HFF-Myc (cell line): ENCODE results near the gene CA4.

Source experiments
- DNase-seq: peaks from one replicate; pipeline ENCODE4 v3.0.0-alpha.2; 2011; ENCODE audit warnings: low read depth; ENCODE audit errors: extremely low read depth
- H3K4me3 ChIP-seq: replicated peaks from 2 replicates; pipeline ENCODE4 v1.5.1; 2011; ENCODE audit warnings: low read depth, mild to moderate bottlenecking, control low read depth, low read length
- TF ChIP-seq, protein P1 (sequence below): IDR thresholded peaks from 2 replicates; pipeline ENCODE4 v1.5.1; 2012; ENCODE audit warnings: mild to moderate bottlenecking, low read depth, low read length, control low read depth; ENCODE audit errors: missing control alignments

The CA4 gene

GRCh38 chr17:60154616-60155426 is 5.0 kb downstream of the CA4 start:
- TF ChIP-seq, protein P1, sequence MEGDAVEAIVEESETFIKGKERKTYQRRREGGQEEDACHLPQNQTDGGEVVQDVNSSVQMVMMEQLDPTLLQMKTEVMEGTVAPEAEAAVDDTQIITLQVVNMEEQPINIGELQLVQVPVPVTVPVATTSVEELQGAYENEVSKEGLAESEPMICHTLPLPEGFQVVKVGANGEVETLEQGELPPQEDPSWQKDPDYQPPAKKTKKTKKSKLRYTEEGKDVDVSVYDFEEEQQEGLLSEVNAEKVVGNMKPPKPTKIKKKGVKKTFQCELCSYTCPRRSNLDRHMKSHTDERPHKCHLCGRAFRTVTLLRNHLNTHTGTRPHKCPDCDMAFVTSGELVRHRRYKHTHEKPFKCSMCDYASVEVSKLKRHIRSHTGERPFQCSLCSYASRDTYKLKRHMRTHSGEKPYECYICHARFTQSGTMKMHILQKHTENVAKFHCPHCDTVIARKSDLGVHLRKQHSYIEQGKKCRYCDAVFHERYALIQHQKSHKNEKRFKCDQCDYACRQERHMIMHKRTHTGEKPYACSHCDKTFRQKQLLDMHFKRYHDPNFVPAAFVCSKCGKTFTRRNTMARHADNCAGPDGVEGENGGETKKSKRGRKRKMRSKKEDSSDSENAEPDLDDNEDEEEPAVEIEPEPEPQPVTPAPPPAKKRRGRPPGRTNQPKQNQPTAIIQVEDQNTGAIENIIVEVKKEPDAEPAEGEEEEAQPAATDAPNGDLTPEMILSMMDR: no peak
- peak; percentile 85 for DNase-seq
- H3K4me3 ChIP-seq: no peak overlapping the region

DNA sequence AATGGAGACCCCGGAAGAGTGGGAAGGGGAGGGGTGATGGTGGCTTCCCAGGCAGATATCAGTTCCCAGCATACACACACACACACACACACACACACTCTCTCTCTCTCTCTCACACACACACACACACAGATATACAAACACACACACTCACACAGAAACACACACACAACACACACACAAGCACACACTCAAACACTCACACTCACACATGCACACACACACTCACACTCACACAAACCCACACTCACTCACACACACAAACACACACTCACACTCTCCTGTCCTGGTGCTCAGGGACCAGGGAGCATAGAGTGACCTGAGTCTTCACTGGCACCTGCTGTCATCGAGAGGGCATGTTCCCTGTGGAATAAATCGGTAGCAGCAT is 5.6 kb downstream of the CA4 start:
- DNase-seq: no peak

GRCh38 chr17:60155815-60156214 is 6.0 kb downstream of the CA4 start:
- DNase-seq: no peak

More for the DNA sequence above, 5.6 kb downstream of the CA4 start:
- no peak overlapping the region for H3K4me3 ChIP-seq
- TF ChIP-seq, protein P1: no peak

GRCh38 chr17:60156746-60157145 is 7.0 kb downstream of the CA4 start:
- no peak for DNase-seq
- TF ChIP-seq, protein P1: no peak

More at GRCh38 chr17:60155815-60156214, 6.0 kb downstream of the CA4 start:
- H3K4me3 ChIP-seq: no peak overlapping the region
- TF ChIP-seq, protein P1: no peak

GRCh38 chr17:60157487-60158040 is 7.8 kb downstream of the CA4 start:
- H3K4me3 ChIP-seq: no peak overlapping the region
- TF ChIP-seq, protein P1: no peak
- no peak for DNase-seq

More at GRCh38 chr17:60156746-60157145, 7.0 kb downstream of the CA4 start:
- H3K4me3 ChIP-seq: no peak overlapping the region

DNA sequence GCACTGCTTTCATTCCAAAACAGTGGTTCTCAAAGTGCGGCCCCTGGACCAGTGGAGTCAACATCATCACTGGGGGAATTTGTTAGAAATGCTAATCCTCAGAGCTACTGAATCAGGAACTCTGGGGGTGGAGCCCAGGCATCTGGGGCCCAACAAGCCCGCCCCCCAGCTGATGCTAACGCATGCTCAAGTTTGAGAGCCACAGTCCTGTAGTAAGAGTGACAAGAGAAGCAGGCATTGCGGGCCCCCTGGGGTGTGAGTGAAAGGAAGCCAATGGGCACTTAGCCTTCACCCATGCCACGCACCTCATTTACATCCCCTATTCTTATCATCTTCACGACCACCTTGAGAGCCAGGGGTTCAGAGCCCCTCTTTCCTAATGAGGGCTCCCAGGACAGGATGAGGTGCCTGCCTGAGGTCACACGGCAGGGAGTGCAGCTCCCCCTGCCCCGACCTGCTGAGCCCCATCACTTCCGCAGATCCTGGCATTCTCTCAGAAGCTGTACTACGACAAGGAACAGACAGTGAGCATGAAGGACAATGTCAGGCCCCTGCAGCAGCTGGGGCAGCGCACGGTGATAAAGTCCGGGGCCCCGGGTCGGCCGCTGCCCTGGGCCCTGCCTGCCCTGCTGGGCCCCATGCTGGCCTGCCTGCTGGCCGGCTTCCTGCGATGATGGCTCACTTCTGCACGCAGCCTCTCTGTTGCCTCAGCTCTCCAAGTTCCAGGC is 9.1 kb downstream of the CA4 start:
- DNase-seq: no peak
- TF ChIP-seq, protein P1: no peak
- no peak overlapping the region for H3K4me3 ChIP-seq
